ENCODE results near the gene CFDP1.

Gene CFDP1

GRCh38 chr16:75315539-75316306 is 117.6 kb downstream of the CFDP1 start:
- Histone ChIP-seq H3K4me3 (ENCODE audit: low read depth, low read length) (no peak overlapping the region), H3K27me3 (ENCODE audit: control insufficient read depth, insufficient read depth, low read length) (no peaks in the 10 kb centered on the region), H3K27ac (ENCODE audit: low read depth, low read length) (no peak overlapping the region), H3K9me3 (ENCODE audit: control insufficient read depth, insufficient read depth, low read depth, low read length) (no peaks in the 10 kb centered on the region), H3K4me1 (ENCODE audit: control insufficient read depth, insufficient read depth, low read length) (peaks cover 8% of the 10 kb centered on the region; the same call in 1 of the 2 replicates), H3K9ac (ENCODE audit: low read length) (no peak overlapping the region), H3K36me3 (ENCODE audit: control insufficient read depth, insufficient read depth, low read length) (peaks cover 20% of the 10 kb centered on the region; the same call in 1 of the 2 replicates)

- Histone ChIP-seq H3K9ac (ENCODE audit: low read length) (no peak overlapping the region), H3K36me3 (ENCODE audit: control insufficient read depth, insufficient read depth, low read length) (peaks cover 20% of the 10 kb centered on the region; the same call in 1 of the 2 replicates), H3K9me3 (ENCODE audit: control insufficient read depth, insufficient read depth, low read depth, low read length) (no peaks in the 10 kb centered on the region), H3K27ac (ENCODE audit: low read depth, low read length) (no peak overlapping the region), H3K4me3 (ENCODE audit: low read depth, low read length) (no peak overlapping the region), H3K27me3 (ENCODE audit: control insufficient read depth, insufficient read depth, low read length) (no peaks in the 10 kb centered on the region), H3K4me1 (ENCODE audit: control insufficient read depth, insufficient read depth, low read length) (no peaks in the 10 kb centered on the region)
Observed at GRCh38 chr16:75312875-75313274, 120.4 kb downstream of the CFDP1 start.

- Histone ChIP-seq H3K27me3 (ENCODE audit: control insufficient read depth, insufficient read depth, low read length) (no peaks in the 10 kb centered on the region), H3K4me1 (ENCODE audit: control insufficient read depth, insufficient read depth, low read length) (peaks cover 4% of the 10 kb centered on the region; the same call in 1 of the 2 replicates), H3K27ac (ENCODE audit: low read depth, low read length) (no peak overlapping the region), H3K4me3 (ENCODE audit: low read depth, low read length) (no peak overlapping the region), H3K9me3 (ENCODE audit: control insufficient read depth, insufficient read depth, low read depth, low read length) (no peaks in the 10 kb centered on the region), H3K9ac (ENCODE audit: low read length) (no peak overlapping the region), H3K36me3 (ENCODE audit: control insufficient read depth, insufficient read depth, low read length) (peaks cover 18% of the 10 kb centered on the region; the same call in 1 of the 2 replicates)
Observed at GRCh38 chr16:75311383-75311938, 121.8 kb downstream of the CFDP1 start.

GRCh38 chr16:75310541-75310940 is 122.8 kb downstream of the CFDP1 start:
- no peaks in the 10 kb centered on the region for H3K27me3 ChIP-seq (ENCODE audit: control insufficient read depth, insufficient read depth, low read length)
- no peak overlapping the region for H3K4me3 ChIP-seq (ENCODE audit: low read depth, low read length)
- no peak overlapping the region for H3K9ac ChIP-seq (ENCODE audit: low read length)
- no peak overlapping the region for H3K27ac ChIP-seq (ENCODE audit: low read depth, low read length)
- peaks cover 15% of the 10 kb centered on the region; the same call in 1 of the 2 replicates for H3K36me3 ChIP-seq (ENCODE audit: control insufficient read depth, insufficient read depth, low read length)
- peaks cover 13% of the 10 kb centered on the region; the same call in 1 of the 2 replicates for H3K4me1 ChIP-seq (ENCODE audit: control insufficient read depth, insufficient read depth, low read length)
- no peaks in the 10 kb centered on the region for H3K9me3 ChIP-seq (ENCODE audit: control insufficient read depth, insufficient read depth, low read depth, low read length)

GRCh38 chr16:75309899-75310430 is 123.3 kb downstream of the CFDP1 start:
- Histone ChIP-seq H3K27ac (ENCODE audit: low read depth, low read length) (no peak overlapping the region), H3K36me3 (ENCODE audit: control insufficient read depth, insufficient read depth, low read length) (peaks cover 15% of the 10 kb centered on the region; the same call in 1 of the 2 replicates)

GRCh38 chr16:75309156-75309555 is 124.1 kb downstream of the CFDP1 start:
- Histone ChIP-seq H3K27me3 (ENCODE audit: control insufficient read depth, insufficient read depth, low read length) (no peaks in the 10 kb centered on the region), H3K4me1 (ENCODE audit: control insufficient read depth, insufficient read depth, low read length) (peaks cover 22% of the 10 kb centered on the region; the same call in 1 of the 2 replicates), H3K36me3 (ENCODE audit: control insufficient read depth, insufficient read depth, low read length) (peaks cover 23% of the 10 kb centered on the region; the same call in 1 of the 2 replicates), H3K9ac (ENCODE audit: low read length) (no peak overlapping the region), H3K4me3 (ENCODE audit: low read depth, low read length) (no peak overlapping the region), H3K27ac (ENCODE audit: low read depth, low read length) (no peak overlapping the region), H3K9me3 (ENCODE audit: control insufficient read depth, insufficient read depth, low read depth, low read length) (no peaks in the 10 kb centered on the region)

More at GRCh38 chr16:75309899-75310430, 123.3 kb downstream of the CFDP1 start:
- H3K4me3 ChIP-seq (ENCODE audit: low read depth, low read length) = no peak overlapping the region
- H3K9me3 ChIP-seq (ENCODE audit: control insufficient read depth, insufficient read depth, low read depth, low read length) = no peaks in the 10 kb centered on the region
- no peaks in the 10 kb centered on the region for H3K27me3 ChIP-seq (ENCODE audit: control insufficient read depth, insufficient read depth, low read length)
- no peak overlapping the region for H3K9ac ChIP-seq (ENCODE audit: low read length)
- H3K4me1 ChIP-seq (ENCODE audit: control insufficient read depth, insufficient read depth, low read length) = peaks cover 19% of the 10 kb centered on the region; the same call in 1 of the 2 replicates

GRCh38 chr16:75308011-75308410 is 125.3 kb downstream of the CFDP1 start:
- no peaks in the 10 kb centered on the region for H3K9me3 ChIP-seq (ENCODE audit: control insufficient read depth, insufficient read depth, low read depth, low read length)
- H3K27ac ChIP-seq (ENCODE audit: low read depth, low read length) = no peak overlapping the region
- H3K4me3 ChIP-seq (ENCODE audit: low read depth, low read length) = no peak overlapping the region
- H3K27me3 ChIP-seq (ENCODE audit: control insufficient read depth, insufficient read depth, low read length) = no peaks in the 10 kb centered on the region
- H3K4me1 ChIP-seq (ENCODE audit: control insufficient read depth, insufficient read depth, low read length) = peaks cover 22% of the 10 kb centered on the region; the same call in 1 of the 2 replicates
- no peak overlapping the region for H3K9ac ChIP-seq (ENCODE audit: low read length)
- peaks cover 21% of the 10 kb centered on the region for H3K36me3 ChIP-seq (ENCODE audit: control insufficient read depth, insufficient read depth, low read length)

- H3K4me1 ChIP-seq (ENCODE audit: control insufficient read depth, insufficient read depth, low read length) = peaks cover 22% of the 10 kb centered on the region; the same call in 1 of the 2 replicates
Observed at GRCh38 chr16:75307506-75307905, 125.8 kb downstream of the CFDP1 start.

GRCh38 chr16:75306099-75306762 is 127.1 kb downstream of the CFDP1 start:
- Histone ChIP-seq H3K9ac (ENCODE audit: low read length) (peak overlapping the region; percentile 17), H3K27ac (ENCODE audit: low read depth, low read length) (peak overlapping the region; percentile 24; the same call in 1 of the 2 replicates), H3K36me3 (ENCODE audit: control insufficient read depth, insufficient read depth, low read length) (peaks cover 30% of the 10 kb centered on the region), H3K4me1 (ENCODE audit: control insufficient read depth, insufficient read depth, low read length) (peaks cover 22% of the 10 kb centered on the region; the same call in 1 of the 2 replicates), H3K4me3 (ENCODE audit: low read depth, low read length) (no peak overlapping the region), H3K27me3 (ENCODE audit: control insufficient read depth, insufficient read depth, low read length) (no peaks in the 10 kb centered on the region), H3K9me3 (ENCODE audit: control insufficient read depth, insufficient read depth, low read depth, low read length) (no peaks in the 10 kb centered on the region)

More at GRCh38 chr16:75307506-75307905, 125.8 kb downstream of the CFDP1 start:
- no peak overlapping the region for H3K9ac ChIP-seq (ENCODE audit: low read length)
- H3K27me3 ChIP-seq (ENCODE audit: control insufficient read depth, insufficient read depth, low read length) = no peaks in the 10 kb centered on the region
- H3K27ac ChIP-seq (ENCODE audit: low read depth, low read length) = no peak overlapping the region
- H3K36me3 ChIP-seq (ENCODE audit: control insufficient read depth, insufficient read depth, low read length) = peaks cover 20% of the 10 kb centered on the region
- no peaks in the 10 kb centered on the region for H3K9me3 ChIP-seq (ENCODE audit: control insufficient read depth, insufficient read depth, low read depth, low read length)
- H3K4me3 ChIP-seq (ENCODE audit: low read depth, low read length) = no peak overlapping the region

- Histone ChIP-seq H3K9me3 (ENCODE audit: control insufficient read depth, insufficient read depth, low read depth, low read length) (no peaks in the 10 kb centered on the region), H3K9ac (ENCODE audit: low read length) (peak overlapping the region; percentile 52), H3K36me3 (ENCODE audit: control insufficient read depth, insufficient read depth, low read length) (peaks cover 37% of the 10 kb centered on the region), H3K27me3 (ENCODE audit: control insufficient read depth, insufficient read depth, low read length) (no peaks in the 10 kb centered on the region), H3K27ac (ENCODE audit: low read depth, low read length) (peak overlapping the region; percentile 24; the same call in 1 of the 2 replicates), H3K4me3 (ENCODE audit: low read depth, low read length) (no peak overlapping the region), H3K4me1 (ENCODE audit: control insufficient read depth, insufficient read depth, low read length) (peaks cover 22% of the 10 kb centered on the region; the same call in 1 of the 2 replicates)
Observed at GRCh38 chr16:75305364-75306098, 127.8 kb downstream of the CFDP1 start.
